ENCODE results near the gene ABCF3. TPM values are rescaled to one million over a fixed set of nuclear protein-coding genes. Genes with fewer than 3 reads are reported as not detected.

ABCF3 gene
- total and polyA plus RNA-seq, 2 donors: 25.0 to 60.6 TPM

DNA sequence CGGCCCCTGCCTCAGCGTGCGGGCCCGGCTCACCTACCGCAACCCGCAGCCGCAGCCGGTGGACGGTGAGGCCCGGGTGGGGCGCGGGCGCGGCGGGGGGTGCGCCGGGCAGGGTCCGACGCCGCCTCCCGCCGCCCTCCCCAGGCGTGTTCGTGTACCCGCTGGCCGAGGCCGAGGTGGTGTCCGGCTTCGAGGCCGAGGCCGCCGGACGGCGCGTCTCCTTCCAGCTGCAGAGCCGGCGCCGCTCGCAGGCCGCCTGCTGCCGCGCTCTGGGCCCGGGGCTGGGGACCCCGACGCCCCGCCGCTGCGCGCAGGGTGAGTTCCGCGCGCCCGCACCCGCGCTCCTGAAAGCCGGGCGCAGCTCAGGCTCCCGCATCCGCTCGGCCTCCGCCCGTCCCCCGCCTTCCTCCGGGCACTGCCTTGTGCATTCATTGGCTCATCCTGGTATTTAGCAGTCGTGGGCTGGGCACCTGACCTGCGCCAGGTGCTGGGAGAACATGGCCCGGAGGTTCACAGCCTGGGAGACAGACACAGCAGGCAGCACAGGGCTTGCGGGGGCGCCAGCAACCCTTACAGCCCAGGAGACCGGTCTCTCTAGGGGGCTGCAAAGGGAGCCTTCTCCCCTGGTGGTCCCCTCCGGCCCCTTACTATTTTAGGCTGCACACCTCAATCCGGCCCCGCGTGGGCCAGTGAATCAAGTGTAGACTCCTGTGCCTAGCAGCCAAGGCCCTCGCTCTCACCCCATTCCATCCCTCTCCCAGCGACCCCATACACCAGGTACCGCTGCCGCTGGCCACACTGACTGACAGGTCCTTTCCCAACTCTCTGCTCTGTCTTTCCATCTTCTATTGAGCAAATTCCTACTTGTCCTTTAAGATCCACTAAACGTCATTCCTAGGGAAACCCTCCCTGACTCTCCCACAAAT lies 44.9 kb downstream of the ABCF3 start:
- H3K4me3 ChIP-seq (ENCODE audit: low read length in 2 of 2): peak overlapping the region in 1 of 2 donors; percentile 44
- peaks cover 4 to 7% of the 10 kb centered on the region in 2 donors for H3K4me1 ChIP-seq (ENCODE audit: control insufficient read depth in 2 of 2, insufficient read depth in 2 of 2, low read length in 2 of 2)
- H3K27me3 ChIP-seq (ENCODE audit: control insufficient read depth in 2 of 2, insufficient read depth in 1 of 2, low read length in 1 of 2): peaks cover 61 to 88% of the 10 kb centered on the region in 2 donors
- no peak for DNase-seq (ENCODE audit: low read depth in 6 of 9, low spot score in 9 of 9)
- no peak overlapping the region for H3K27ac ChIP-seq (ENCODE audit: low read depth in 1 of 2, low read length in 1 of 2)
- H3K9me3 ChIP-seq (ENCODE audit: control insufficient read depth in 2 of 2, insufficient read depth in 1 of 2, low read length in 1 of 2): peaks cover 0 to 4% of the 10 kb centered on the region in 2 donors
- 8% methylated on average over 79 of the region's 79 CpGs for WGBS
- no peaks in the 10 kb centered on the region for H3K36me3 ChIP-seq (ENCODE audit: control insufficient read depth in 2 of 2, insufficient read depth in 2 of 2, low read length in 1 of 2)

DNA sequence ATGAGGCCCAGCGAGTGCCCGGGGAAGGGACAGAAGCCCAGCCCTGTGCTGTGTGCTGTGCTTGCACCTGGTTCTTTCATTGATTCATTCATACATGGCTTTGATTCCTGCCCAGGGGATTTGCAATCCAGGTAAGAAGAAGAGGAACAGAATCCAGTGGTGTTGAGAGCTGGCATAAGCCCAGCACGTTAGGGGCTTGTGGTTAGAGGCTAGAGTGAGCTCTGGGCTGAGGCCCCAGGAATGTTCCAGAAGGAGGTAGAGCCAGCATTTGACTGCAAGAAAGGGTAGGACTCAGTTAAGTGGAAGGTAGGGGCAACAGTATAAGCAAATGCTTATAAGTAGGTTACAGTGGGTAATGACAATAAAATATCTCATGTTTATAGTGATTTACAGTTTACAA lies 45.7 kb downstream of the ABCF3 start:
- peaks cover 60 to 88% of the 10 kb centered on the region in 2 donors for H3K27me3 ChIP-seq (ENCODE audit: control insufficient read depth in 2 of 2, insufficient read depth in 1 of 2, low read length in 1 of 2)

DNA sequence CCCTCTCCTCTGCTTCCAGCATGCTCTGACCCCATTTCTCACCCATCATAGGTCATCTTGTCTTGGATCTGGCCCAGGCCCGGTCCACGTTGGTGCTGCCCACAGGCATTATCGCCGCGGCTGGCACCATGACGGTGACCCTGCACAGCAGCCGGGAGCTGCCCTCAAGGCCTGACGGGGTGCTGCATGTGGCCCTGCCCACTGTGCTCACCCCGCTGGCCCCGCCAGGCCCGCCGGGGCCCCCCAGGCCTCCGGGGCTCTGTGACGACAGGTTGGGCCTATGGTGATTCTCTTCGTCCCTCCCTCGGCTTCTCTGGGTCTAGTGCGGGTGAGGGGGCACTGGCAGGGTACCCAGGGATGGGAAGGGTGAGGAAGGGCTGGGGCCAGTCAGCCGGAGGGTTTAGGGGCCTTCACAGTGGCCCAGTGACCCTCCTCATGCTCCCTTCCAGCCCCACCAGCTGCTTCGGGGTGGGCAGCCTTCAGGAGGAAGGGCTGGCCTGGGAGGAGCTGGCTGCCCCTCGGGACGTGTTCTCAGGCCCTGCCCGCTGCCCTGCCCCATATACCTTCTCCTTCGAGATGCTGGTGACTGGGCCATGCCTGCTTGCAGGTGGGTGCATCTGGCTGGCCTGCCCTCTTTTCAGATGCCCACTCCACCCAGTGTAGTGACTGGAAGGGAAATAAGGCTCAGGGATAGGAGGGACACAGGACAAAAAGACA lies 47.3 kb downstream of the ABCF3 start:
- no peak for DNase-seq (ENCODE audit: low read depth in 6 of 9, low spot score in 9 of 9)
- H3K27me3 ChIP-seq (ENCODE audit: control insufficient read depth in 2 of 2, insufficient read depth in 1 of 2, low read length in 1 of 2): peaks cover 48 to 73% of the 10 kb centered on the region in 2 donors
- no peaks in the 10 kb centered on the region for H3K36me3 ChIP-seq (ENCODE audit: control insufficient read depth in 2 of 2, insufficient read depth in 2 of 2, low read length in 1 of 2)
- H3K27ac ChIP-seq (ENCODE audit: low read depth in 1 of 2, low read length in 1 of 2): no peak overlapping the region
- WGBS: 94% methylated on average over 23 of the region's 23 CpGs
- H3K9me3 ChIP-seq (ENCODE audit: control insufficient read depth in 2 of 2, insufficient read depth in 1 of 2, low read length in 1 of 2): peaks cover 0 to 4% of the 10 kb centered on the region in 2 donors
- H3K4me3 ChIP-seq (ENCODE audit: low read length in 2 of 2): no peak overlapping the region
- H3K4me1 ChIP-seq (ENCODE audit: control insufficient read depth in 2 of 2, insufficient read depth in 2 of 2, low read length in 2 of 2): peaks cover 4 to 7% of the 10 kb centered on the region in 2 donors

More for the DNA sequence above, 45.7 kb downstream of the ABCF3 start:
- Histone ChIP-seq H3K36me3 (ENCODE audit: control insufficient read depth in 2 of 2, insufficient read depth in 2 of 2, low read length in 1 of 2) (no peaks in the 10 kb centered on the region), H3K4me1 (ENCODE audit: control insufficient read depth in 2 of 2, insufficient read depth in 2 of 2, low read length in 2 of 2) (peaks cover 4 to 7% of the 10 kb centered on the region in 2 donors), H3K9me3 (ENCODE audit: control insufficient read depth in 2 of 2, insufficient read depth in 1 of 2, low read length in 1 of 2) (peaks cover 0 to 4% of the 10 kb centered on the region in 2 donors), H3K27ac (ENCODE audit: low read depth in 1 of 2, low read length in 1 of 2) (no peak overlapping the region), H3K4me3 (ENCODE audit: low read length in 2 of 2) (no peak overlapping the region)
- 57% methylated on average over 3 of the region's 3 CpGs for whole genome bisulfite sequencing
- no peak for DNase-seq (ENCODE audit: low read depth in 6 of 9, low spot score in 9 of 9)

DNA sequence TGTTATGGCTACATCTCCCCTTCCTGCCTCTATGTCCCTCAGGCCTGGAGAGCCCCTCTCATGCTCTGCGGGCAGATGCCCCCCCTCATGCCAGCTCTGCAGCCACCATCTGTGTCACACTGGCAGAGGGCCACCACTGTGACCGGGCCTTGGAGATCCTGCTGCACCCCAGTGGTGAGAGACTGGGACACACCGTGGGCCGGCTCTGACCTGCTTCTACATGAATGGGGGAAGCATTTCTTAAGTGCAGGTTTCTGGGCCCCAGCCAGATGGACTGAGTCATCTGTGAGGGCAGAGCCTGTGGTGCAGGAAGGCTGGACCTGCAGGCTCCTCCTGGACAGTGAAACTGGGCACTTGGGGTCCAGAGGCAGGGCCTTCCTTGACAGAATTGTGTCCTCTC lies 48.2 kb downstream of the ABCF3 start:
- H3K27ac ChIP-seq (ENCODE audit: low read depth in 1 of 2, low read length in 1 of 2): no peak overlapping the region
- peaks cover 4 to 7% of the 10 kb centered on the region in 2 donors for H3K4me1 ChIP-seq (ENCODE audit: control insufficient read depth in 2 of 2, insufficient read depth in 2 of 2, low read length in 2 of 2)
- peaks cover 39 to 63% of the 10 kb centered on the region in 2 donors for H3K27me3 ChIP-seq (ENCODE audit: control insufficient read depth in 2 of 2, insufficient read depth in 1 of 2, low read length in 1 of 2)
- 68% methylated on average over 4 of the region's 4 CpGs for WGBS
- peaks cover 0 to 4% of the 10 kb centered on the region in 2 donors for H3K9me3 ChIP-seq (ENCODE audit: control insufficient read depth in 2 of 2, insufficient read depth in 1 of 2, low read length in 1 of 2)
- no peaks in the 10 kb centered on the region for H3K36me3 ChIP-seq (ENCODE audit: control insufficient read depth in 2 of 2, insufficient read depth in 2 of 2, low read length in 1 of 2)
- no peak for DNase-seq (ENCODE audit: low read depth in 6 of 9, low spot score in 9 of 9)
- H3K4me3 ChIP-seq (ENCODE audit: low read length in 2 of 2): no peak overlapping the region

DNA sequence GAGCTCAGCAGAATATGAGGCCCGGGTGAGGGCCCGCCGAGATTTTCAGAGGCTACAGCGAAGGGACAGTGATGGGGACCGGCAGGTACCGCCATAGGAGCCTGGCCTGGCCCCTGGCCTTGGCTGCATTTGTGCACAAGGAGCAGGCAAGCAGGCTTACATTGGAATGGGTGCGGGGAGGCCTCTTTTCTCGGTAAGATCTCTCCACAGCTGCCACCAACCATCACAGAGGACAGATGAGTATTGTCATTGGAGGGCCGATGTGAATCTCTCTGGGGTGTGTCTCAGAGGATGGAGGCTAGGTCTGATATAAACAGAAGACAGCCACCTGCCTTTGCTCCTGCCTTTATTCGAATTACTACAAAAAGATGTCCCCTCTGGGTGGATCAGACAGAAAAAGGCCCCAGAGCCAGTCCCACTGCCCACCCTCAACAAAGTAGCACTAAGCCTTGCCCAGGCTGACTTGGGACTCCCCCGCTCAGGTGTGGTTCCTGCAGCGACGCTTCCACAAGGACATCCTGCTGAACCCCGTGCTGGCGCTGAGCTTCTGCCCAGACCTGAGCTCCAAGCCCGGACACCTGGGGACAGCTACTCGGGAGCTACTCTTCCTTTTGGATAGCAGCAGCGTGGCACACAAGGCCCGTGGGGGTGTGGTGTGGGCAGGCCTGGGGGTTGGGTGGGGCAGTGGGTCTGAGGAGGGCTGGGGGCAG lies 48.8 kb downstream of the ABCF3 start:
- H3K27me3 ChIP-seq (ENCODE audit: control insufficient read depth in 2 of 2, insufficient read depth in 1 of 2, low read length in 1 of 2): peaks cover 34 to 57% of the 10 kb centered on the region in 2 donors
- H3K4me3 ChIP-seq (ENCODE audit: low read length in 2 of 2): no peak overlapping the region
- H3K27ac ChIP-seq (ENCODE audit: low read depth in 1 of 2, low read length in 1 of 2): no peak overlapping the region
- no peaks in the 10 kb centered on the region for H3K36me3 ChIP-seq (ENCODE audit: control insufficient read depth in 2 of 2, insufficient read depth in 2 of 2, low read length in 1 of 2)
- peaks cover 0 to 4% of the 10 kb centered on the region in 2 donors for H3K9me3 ChIP-seq (ENCODE audit: control insufficient read depth in 2 of 2, insufficient read depth in 1 of 2, low read length in 1 of 2)
- DNase-seq (ENCODE audit: low read depth in 6 of 9, low spot score in 9 of 9): no peak
- WGBS: 95% methylated on average over 19 of the region's 19 CpGs
- H3K4me1 ChIP-seq (ENCODE audit: control insufficient read depth in 2 of 2, insufficient read depth in 2 of 2, low read length in 2 of 2): peaks cover 1 to 3% of the 10 kb centered on the region in 2 donors

DNA sequence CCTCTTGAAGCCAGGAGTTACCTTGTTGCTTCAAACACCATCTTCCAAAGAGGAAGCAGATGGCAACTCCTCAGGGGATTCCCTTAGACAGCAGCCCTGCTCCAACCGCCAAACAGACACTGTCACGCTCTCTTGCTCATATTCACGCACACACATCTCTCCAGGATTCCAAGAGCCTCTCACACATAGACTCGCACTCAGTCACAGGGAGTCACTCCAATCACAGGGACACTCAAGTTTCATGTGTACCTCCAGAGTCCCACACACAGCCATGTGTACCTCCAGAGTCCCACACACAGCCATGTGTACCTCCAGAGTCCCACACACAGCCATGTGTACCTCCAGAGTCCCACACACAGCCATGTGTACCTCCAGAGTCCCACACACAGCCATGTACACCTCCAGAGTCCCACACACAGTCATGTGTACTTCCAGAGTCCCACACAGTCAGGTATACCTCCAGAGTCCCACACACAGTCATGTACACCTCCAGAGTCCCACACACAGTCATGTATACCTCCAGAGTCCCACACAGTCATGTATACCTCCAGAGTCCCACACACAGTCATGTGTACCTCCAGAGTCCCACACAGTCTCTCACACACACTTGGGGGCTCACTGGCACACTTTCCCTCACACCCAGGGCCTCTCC lies 49.5 kb downstream of the ABCF3 start:
- no peaks in the 10 kb centered on the region for H3K4me1 ChIP-seq (ENCODE audit: control insufficient read depth in 2 of 2, insufficient read depth in 2 of 2, low read length in 2 of 2)
- H3K36me3 ChIP-seq (ENCODE audit: control insufficient read depth in 2 of 2, insufficient read depth in 2 of 2, low read length in 1 of 2): no peaks in the 10 kb centered on the region
- H3K9me3 ChIP-seq (ENCODE audit: control insufficient read depth in 2 of 2, insufficient read depth in 1 of 2, low read length in 1 of 2): peaks cover 0 to 4% of the 10 kb centered on the region in 2 donors
- H3K27me3 ChIP-seq (ENCODE audit: control insufficient read depth in 2 of 2, insufficient read depth in 1 of 2, low read length in 1 of 2): peaks cover 28 to 51% of the 10 kb centered on the region in 2 donors
- H3K4me3 ChIP-seq (ENCODE audit: low read length in 2 of 2): no peak overlapping the region
- H3K27ac ChIP-seq (ENCODE audit: low read depth in 1 of 2, low read length in 1 of 2): no peak overlapping the region
- no peak for DNase-seq (ENCODE audit: low read depth in 6 of 9, low spot score in 9 of 9)
- 92% methylated on average over 4 of the region's 4 CpGs for WGBS

DNA sequence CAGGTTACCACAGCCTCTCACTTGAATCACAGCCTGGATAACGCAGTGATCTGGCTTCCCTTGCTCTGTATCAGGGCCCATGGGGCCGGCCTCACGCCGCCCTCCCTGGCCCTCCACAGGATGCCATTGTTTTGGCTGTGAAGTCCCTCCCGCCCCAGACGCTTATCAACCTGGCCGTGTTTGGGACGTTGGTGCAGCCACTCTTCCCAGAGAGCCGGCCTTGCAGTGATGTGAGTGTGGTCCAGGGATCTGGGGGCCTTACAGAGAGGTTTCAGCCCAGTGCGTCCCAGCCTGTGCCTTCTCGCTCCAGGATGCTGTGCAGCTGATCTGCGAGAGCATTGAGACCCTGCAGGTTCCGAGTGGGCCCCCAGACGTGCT lies 50.0 kb downstream of the ABCF3 start:
- H3K9me3 ChIP-seq (ENCODE audit: control insufficient read depth in 2 of 2, insufficient read depth in 1 of 2, low read length in 1 of 2): peaks cover 0 to 2% of the 10 kb centered on the region in 2 donors
- WGBS: 84% methylated on average over 14 of the region's 14 CpGs
- no peaks in the 10 kb centered on the region for H3K36me3 ChIP-seq (ENCODE audit: control insufficient read depth in 2 of 2, insufficient read depth in 2 of 2, low read length in 1 of 2)
- peaks cover 24 to 49% of the 10 kb centered on the region in 2 donors for H3K27me3 ChIP-seq (ENCODE audit: control insufficient read depth in 2 of 2, insufficient read depth in 1 of 2, low read length in 1 of 2)
- H3K4me1 ChIP-seq (ENCODE audit: control insufficient read depth in 2 of 2, insufficient read depth in 2 of 2, low read length in 2 of 2): no peaks in the 10 kb centered on the region
- no peak for DNase-seq (ENCODE audit: low read depth in 6 of 9, low spot score in 9 of 9)
- no peak overlapping the region for H3K4me3 ChIP-seq (ENCODE audit: low read length in 2 of 2)
- no peak overlapping the region for H3K27ac ChIP-seq (ENCODE audit: low read depth in 1 of 2, low read length in 1 of 2)

DNA sequence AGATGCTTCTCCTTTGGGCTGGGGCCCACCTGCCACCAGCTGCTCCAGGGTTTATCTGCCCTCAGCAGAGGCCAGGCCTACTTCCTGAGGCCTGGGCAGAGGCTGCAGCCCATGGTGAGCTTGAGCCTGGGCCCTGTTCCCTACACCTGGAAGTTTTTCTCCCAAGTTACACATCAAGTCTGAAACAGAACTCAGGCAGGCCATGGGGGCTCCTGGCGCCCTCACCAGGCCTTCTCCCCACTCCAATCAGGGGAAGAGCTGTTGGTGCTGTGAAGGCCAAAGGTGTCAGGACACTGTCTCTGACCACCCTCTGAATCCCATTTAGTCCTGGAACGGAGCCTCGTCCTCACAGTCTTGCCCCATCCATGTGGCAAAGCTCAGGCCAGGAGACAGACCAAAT lies 50.6 kb downstream of the ABCF3 start:
- no peak for DNase-seq (ENCODE audit: low read depth in 6 of 9, low spot score in 9 of 9)
- peaks cover 18 to 45% of the 10 kb centered on the region in 2 donors for H3K27me3 ChIP-seq (ENCODE audit: control insufficient read depth in 2 of 2, insufficient read depth in 1 of 2, low read length in 1 of 2)
- no peaks in the 10 kb centered on the region for H3K9me3 ChIP-seq (ENCODE audit: control insufficient read depth in 2 of 2, insufficient read depth in 1 of 2, low read length in 1 of 2)
- H3K4me3 ChIP-seq (ENCODE audit: low read length in 2 of 2): no peak overlapping the region
- H3K4me1 ChIP-seq (ENCODE audit: control insufficient read depth in 2 of 2, insufficient read depth in 2 of 2, low read length in 2 of 2): no peaks in the 10 kb centered on the region
- H3K27ac ChIP-seq (ENCODE audit: low read depth in 1 of 2, low read length in 1 of 2): no peak overlapping the region
- H3K36me3 ChIP-seq (ENCODE audit: control insufficient read depth in 2 of 2, insufficient read depth in 2 of 2, low read length in 1 of 2): peaks cover 0 to 5% of the 10 kb centered on the region in 2 donors
- 95% methylated on average over 3 of the region's 3 CpGs for WGBS

Data from thymus (tissue), 11 donors.